Erythroblast (primary cell): ENCODE measurements around the gene ALDH3B2.
"Not testable (repeated sequence)": the region's sequence is repeated elsewhere in the genome, so short reads cannot be mapped to it uniquely, and the experiment has no call there.

ENCODE experiments used
- DNase-seq, 2 experiments: peaks; one replicate each; lab custom pipeline; 2025; lab: John Stamatoyannopoulos, UW
- GATA1 ChIP-seq: IDR thresholded peaks from 2 replicates; pipeline ENCODE4 v1.6.1; 2011; ENCODE audit warnings: low read depth, mild to moderate bottlenecking, control low read depth, low read length, moderate library complexity
- POLR2A ChIP-seq: IDR thresholded peaks from 2 replicates; pipeline ENCODE4 v1.6.1; 2011; ENCODE audit warnings: mild to moderate bottlenecking, low read length

ALDH3B2 gene

DNA sequence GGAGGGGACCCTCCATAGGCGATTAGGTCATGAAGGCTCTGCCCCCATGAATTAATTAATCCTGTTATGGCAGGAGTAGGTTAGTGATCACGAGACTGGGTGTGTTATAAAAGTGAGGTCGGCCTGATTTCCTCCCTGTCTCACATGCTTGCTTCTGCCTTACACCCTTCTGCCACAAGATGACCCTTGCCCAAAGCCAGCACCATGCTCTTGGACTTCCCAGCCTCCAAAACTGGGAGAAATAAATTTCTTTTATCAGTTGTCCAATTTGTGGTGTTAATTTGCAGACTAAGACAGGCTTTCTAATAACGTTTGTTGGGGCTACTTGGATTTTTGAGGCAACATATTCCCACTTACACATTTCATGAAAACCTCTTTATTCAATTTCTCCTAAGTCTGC lies 23.4 kb upstream of the ALDH3B2 start:
- TF ChIP-seq POLR2A (no peak), GATA1 (no peak)
- DNase-seq = no peak

DNA sequence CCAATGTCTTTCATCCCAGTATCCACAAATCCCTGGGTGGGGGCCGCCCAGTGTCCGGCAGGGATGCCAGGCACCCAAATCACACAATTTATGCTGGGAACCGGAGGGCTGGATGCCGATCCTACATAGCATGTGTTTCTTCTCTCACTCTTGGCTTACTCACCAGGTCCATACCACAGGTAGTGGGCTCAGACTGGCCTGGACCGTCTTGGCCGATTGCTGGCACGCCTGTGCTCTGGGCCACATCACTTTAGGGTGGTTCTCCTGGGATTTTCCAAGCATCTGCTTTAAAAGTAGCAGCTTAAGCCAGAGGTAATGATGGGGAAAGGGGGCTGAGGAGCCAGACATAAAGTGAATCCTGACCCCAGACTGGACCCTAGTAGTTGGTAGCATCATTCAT lies 22.6 kb upstream of the ALDH3B2 start:
- no peak for TF ChIP-seq POLR2A
- TF ChIP-seq GATA1 = no peak
- DNase-seq = no peak

DNA sequence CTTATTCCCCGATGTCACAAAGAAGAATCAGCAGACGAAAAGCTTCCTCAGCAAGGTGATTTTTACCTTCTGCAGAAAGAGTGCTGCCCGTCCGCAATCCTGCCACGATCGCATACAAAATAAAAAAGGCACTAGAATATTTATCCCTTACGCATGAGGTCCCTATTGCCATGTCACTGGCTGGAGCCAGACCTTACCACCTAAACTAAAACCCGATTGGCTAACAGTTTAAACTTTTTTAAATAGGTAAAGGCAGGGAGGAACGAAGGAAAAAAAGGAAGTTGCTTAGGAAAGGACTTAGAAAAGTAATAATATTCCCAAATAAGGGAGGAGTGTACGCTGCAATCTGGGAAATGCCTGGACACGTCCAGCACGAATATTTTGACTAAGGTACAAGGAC lies 21.2 kb upstream of the ALDH3B2 start:
- DNase-seq = no peak
- no peak for TF ChIP-seq POLR2A
- TF ChIP-seq GATA1 = no peak

DNA sequence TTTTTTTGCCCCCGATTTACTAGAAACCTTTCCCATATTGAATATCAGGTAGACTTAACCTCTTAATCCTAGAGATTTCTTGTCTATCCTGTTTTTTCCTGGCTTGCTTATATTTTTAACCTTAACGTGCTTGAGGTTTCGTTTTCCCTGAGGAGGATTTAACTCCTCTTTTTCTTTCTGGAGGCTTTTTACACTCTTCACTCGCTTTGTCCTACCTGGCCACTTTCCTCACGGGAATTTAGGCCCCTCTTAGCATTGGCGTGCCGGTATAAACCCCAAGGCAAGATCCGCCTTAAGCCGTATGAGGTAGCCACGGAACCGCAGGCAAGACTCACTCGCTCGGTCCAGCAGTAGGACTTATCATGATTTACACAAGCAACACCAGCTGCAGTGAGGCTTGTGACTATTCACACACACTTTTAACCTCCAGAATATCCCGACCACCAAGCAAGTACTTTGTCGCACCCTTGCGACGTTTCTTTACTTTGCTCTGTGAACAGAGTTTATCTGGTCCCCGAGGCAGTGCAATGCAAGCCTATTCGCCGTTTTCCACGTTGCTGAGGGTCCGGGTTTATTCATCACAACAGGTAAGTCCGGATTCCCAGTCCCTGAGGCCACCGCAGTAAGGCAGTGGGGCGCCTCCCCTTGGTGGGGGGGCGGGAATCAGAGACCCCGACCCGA lies 20.6 kb upstream of the ALDH3B2 start:
- no peak for DNase-seq
- TF ChIP-seq GATA1 = no peak
- TF ChIP-seq POLR2A = no peak

DNA sequence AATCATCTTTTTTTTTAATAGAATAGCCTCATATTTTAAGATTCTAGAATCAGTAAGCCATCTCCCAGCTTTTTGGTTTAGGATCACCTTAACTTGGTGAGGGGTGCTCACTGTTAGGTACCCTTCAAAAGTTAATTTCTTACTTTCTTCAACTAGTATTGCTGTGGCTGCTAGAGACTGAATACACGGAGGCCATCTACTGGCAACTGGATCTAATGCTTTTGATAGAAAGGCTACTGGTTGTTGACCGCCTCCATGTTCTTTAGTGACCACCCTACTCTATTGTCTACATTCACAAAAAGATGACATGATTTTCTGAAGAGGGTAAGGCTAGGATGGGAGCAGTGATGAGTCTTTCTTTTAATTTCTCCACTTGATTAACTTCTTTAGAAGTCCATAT lies 16.7 kb upstream of the ALDH3B2 start:
- TF ChIP-seq GATA1 (no peak), POLR2A (no peak)
- peak in 1 of 2 experiments; percentile 8 for DNase-seq

DNA sequence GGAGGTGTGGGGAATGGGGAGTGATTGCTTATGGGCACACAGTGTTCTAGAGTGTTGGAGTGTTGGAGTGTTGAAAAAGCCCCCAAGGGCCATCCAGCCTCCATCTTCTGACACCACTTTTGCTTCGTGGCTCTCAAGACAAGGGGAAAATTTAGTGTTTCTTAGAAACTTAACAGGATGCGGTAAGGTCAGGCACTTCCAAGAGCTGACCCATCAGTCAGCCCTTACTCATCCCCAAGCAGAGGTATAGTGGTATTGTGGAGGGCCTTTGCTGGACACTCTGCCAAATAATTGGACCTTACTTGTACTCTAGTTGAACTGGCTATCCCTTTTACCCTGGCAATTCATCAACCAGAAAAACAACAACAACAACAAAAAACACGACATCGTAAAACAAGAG lies 14.8 kb upstream of the ALDH3B2 start:
- no peak for TF ChIP-seq GATA1
- no peak for DNase-seq

DNA sequence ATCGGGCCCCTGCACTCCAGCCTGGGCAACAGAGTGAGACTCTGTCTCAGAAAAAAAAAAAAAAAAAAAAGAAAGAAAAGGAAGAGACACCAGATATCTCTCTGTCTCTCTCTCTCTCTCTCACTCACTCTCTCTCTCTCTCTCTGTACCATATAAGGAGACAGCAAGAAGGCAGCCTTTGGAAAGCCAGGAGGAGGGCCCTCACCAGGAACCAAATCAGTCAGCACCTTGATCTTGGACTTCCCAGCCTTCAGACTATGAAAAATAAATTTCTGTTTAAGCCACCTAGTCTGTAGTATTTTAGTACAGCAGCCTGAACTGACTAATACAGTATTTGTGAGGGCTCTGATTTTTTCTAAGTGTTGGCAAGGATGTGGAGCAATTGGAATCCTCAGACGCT lies 13.6 kb upstream of the ALDH3B2 start:
- DNase-seq = no peak
- TF ChIP-seq POLR2A (no peak), GATA1 (no peak)

DNA sequence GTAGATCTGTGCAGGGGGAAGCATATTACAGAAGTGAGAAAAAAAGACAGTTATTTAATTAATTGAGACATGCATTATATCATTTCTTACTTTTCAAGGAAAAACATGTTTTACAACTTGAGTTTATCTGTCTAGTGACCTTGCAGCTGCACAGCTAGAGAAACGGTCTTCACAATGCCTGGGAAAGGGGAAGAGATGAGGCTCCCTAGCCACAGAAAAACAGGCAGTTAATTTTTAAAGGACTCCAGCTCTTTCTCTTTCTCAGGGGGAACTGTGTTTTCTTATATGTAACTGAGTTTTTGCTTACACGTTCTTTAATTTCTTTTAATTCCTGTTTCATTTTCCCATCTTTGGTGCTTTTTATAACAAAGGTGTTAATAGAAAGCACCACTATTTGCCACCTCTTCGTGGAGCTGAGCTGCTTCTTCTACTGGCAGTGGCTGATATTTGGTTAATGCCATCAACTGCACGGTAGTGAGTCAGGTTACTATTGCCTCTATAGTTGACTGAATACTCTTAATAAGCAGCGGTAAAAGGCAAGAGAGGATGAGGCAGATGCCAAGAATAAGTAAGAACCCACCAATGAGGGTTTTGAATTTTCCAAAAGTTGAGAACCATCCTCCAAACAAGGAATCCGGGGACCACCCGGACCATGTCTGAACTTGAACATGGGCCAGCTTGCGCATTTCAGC lies 11.4 kb upstream of the ALDH3B2 start:
- DNase-seq = not testable (repeated sequence)

DNA sequence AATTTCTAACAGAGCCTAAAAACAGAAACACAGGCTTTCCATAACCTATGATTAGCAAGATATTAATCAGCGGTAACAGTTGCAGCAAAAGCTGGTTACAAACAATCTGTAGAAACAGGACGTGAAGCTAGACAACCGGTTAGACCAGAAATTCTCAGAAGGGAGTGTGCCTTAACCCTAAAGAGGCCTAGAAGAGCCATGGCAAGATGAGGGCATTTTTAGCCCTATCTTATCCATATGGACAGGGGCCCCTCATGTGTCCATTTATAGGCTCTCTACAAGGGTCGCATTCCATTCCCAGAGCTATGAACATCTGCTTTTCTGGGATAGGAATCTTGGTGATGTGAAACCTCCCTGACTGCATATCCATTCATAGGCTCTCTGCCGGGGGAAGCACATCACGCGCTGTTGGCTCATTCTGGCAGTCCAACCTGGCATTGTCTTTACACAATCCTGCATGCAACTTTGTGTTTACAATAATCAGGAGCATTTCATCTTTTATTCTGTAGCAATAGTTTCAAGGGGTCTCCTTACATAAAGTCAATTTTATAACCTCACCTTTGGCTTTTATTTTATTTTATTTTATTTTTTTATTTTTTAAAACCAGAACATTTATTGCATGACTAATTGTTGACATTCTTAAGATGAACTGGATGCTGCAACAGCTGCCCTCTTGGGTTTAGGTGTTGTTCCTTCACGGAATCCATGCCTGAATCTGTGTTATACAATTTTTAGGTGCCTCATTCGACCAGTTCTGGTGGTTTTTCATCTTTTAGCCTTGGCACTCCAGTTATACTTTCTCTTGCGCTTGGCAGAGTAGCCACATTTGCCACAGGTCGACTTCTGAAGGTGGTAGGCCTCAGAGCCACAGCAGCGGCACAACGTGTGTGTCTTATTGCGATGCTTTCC lies 8.0 kb upstream of the ALDH3B2 start:
- DNase-seq = not testable (repeated sequence)

DNA sequence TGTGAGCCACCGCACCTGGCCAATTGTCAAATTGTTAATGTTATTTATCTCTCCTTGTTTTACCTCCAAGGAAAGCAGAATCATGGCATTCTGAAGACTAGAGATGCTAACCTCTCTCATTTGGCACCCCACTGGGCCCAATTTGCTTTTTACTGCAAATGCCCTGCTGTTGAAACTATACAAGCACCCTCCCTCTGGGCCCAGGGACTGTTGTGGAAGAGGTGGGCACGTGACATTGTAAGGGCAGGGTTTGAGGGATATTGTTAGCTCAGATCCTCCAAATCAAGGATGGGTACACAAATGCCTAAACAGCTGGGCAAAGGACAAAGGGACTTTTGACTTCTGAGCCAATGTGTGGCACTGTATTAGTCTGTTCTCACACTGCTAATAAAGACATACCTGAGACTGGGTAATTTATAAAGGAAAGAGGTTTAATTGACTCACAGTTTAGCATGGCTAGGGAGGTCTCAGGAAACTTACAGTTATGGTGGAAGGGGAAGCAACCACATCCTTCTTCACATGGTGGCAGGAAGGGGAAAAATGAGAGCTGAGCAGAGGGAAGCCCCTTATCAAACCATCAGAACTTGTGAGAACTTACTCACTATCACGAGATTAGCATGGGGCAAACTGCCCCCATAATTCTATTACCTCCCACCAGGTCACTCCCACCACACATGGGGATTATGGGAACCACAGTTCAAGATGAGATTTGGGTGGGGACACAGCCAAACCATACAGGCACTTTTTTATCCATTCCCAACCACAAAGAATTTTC lies 6.5 kb upstream of the ALDH3B2 start:
- no peak for DNase-seq
- TF ChIP-seq GATA1 (no peak), POLR2A (no peak)

DNA sequence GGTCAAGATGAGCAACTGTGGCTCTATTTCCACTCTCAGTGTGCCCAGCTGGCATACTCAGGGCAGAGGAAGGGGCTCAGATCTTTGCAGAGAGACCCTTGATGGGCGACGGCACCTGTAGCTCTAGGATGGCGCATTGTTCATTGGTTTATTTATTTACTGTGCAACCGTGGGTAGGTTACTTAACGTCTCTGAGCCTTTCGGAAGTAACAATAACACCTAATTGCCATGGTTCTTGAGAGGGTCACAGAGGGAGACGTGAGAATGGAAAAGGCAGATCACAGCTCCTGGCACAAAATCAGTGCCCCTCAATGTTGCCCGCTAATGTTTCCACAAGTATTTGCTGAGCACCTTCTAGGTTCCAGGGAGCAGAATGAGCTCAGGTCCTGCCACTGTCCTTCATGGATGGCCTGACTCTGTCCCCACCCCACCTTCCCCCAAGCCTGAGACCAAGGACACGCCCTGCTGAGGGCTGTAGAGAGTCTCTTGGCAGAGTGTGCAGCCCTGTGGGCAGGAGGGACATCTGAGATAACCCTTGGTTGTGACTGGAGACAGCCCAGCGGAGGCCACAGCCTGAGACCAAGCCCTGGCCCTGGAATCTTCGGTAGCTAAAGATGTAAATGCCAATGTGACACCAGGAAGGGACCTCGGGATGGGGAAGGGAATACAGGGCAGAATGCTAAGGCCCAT lies 780 bp upstream of the ALDH3B2 start:
- TF ChIP-seq POLR2A (no peak), GATA1 (no peak)
- DNase-seq = no peak

DNA sequence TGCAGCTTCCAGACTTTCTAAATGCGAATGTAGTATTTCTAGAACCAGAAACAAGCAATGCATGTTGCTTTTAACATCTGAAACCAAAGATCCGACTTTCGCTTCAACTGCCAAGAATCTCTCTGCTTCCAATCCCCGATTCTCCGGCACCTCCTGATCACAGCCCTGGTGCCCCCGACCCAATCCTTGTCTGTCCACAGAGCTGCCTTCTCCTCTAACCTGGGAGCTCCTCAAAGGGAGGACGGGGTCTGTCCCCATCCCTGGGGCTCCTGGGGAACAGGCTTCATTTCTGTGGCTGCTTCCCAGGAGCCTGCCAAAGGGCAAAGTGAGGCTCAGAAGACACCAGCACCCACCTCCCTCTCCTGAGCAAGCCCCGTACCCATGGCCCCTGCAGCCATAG lies 521 bp downstream of the ALDH3B2 start:
- TF ChIP-seq POLR2A (no peak), GATA1 (no peak)
- DNase-seq = no peak

DNA sequence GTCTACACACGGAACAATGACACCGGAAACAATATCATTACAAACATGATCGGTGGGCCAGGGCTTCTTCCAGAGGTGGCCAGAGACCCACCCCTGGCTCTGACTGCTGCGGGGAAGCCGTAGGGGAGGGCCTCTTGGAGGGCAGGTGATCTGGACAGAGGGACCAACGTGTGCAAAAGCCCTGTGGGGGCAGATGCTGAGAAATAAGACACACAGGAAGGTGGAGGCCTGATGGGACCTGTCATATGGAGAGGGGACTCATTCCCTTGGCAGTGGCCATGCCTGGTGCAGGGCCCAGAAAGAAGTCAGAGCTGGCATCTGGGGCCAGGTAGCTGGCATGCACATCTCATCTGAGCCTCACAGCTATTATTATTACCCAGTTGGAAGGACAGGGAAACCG lies 1.1 kb downstream of the ALDH3B2 start:
- TF ChIP-seq POLR2A = no peak
- no peak for TF ChIP-seq GATA1
- DNase-seq = no peak
